ENCODE data around the gene ADARB2. TPM values are rescaled to one million over a fixed set of nuclear protein-coding genes. Genes with fewer than 3 reads are reported as not detected.

ADARB2 gene
- total RNA-seq, 4 donors from 2014 or later, result 8.4 to 23.2 (median 19.6) TPM

GRCh38 chr10:1489801-1490200 lies 247.5 kb downstream of the ADARB2 start:
- Histone ChIP-seq H3K4me1 (no peaks in the 10 kb centered on the region), H3K27me3 (no peaks in the 10 kb centered on the region), H3K27ac (no peak overlapping the region), H3K9me3 (no peaks in the 10 kb centered on the region), H3K36me3 (no peaks in the 10 kb centered on the region), H3K4me3 (no peak overlapping the region)
- DNase-seq (ENCODE audit: low spot score in 2 of 2), result no peak
- WGBS, 2 donors, result 91 to 92% methylated on average over 4 of the region's 4 CpGs
- TF ChIP-seq POLR2A (IDR thresholded peaks at IDR 0.05) (no peak), EP300 (IDR thresholded peaks at IDR 0.05) (no peak), CTCF (IDR thresholded peaks at IDR 0.05) (no peak)

- H3K27ac ChIP-seq, result no peak overlapping the region
- no peaks in the 10 kb centered on the region for H3K36me3 ChIP-seq
- TF ChIP-seq CTCF (IDR thresholded peaks at IDR 0.05) (no peak), POLR2A (IDR thresholded peaks at IDR 0.05) (no peak), EP300 (IDR thresholded peaks at IDR 0.05) (no peak)
- WGBS, 2 donors, result 89 to 93% methylated on average over 20 of the region's 20 CpGs
- no peaks in the 10 kb centered on the region for H3K9me3 ChIP-seq
- no peaks in the 10 kb centered on the region for H3K27me3 ChIP-seq
- no peaks in the 10 kb centered on the region for H3K4me1 ChIP-seq
- DNase-seq (ENCODE audit: low spot score in 2 of 2), result no peak
- H3K4me3 ChIP-seq, result no peak overlapping the region
These were observed 248.3 kb downstream of the ADARB2 start for GRCh38 chr10:1488970-1489548.

- no peak overlapping the region for H3K27ac ChIP-seq
- no peak for DNase-seq (ENCODE audit: low spot score in 2 of 2)
- no peaks in the 10 kb centered on the region for H3K9me3 ChIP-seq
- H3K36me3 ChIP-seq, result no peaks in the 10 kb centered on the region
- H3K4me3 ChIP-seq, result no peak overlapping the region
- no peak for TF ChIP-seq EP300 (IDR thresholded peaks at IDR 0.05)
- no peak for TF ChIP-seq POLR2A (IDR thresholded peaks at IDR 0.05)
- no peak for TF ChIP-seq CTCF (IDR thresholded peaks at IDR 0.05)
- no peaks in the 10 kb centered on the region for H3K27me3 ChIP-seq
- no peaks in the 10 kb centered on the region for H3K4me1 ChIP-seq
- 52 to 62% methylated on average over 14 of the region's 14 CpGs for WGBS, 2 donors
These were observed 250.3 kb downstream of the ADARB2 start for GRCh38 chr10:1486841-1487687.

- DNase-seq (ENCODE audit: low spot score in 2 of 2), result no peak
- Histone ChIP-seq H3K4me1 (no peaks in the 10 kb centered on the region), H3K27ac (no peak overlapping the region), H3K4me3 (no peak overlapping the region), H3K9me3 (no peaks in the 10 kb centered on the region), H3K36me3 (no peaks in the 10 kb centered on the region), H3K27me3 (no peaks in the 10 kb centered on the region)
- TF ChIP-seq POLR2A (IDR thresholded peaks at IDR 0.05) (no peak), CTCF (IDR thresholded peaks at IDR 0.05) (no peak), EP300 (IDR thresholded peaks at IDR 0.05) (no peak)
- WGBS, 2 donors, result 94 to 96% methylated on average over 12 of the region's 12 CpGs
These were observed 252.0 kb downstream of the ADARB2 start for GRCh38 chr10:1485357-1485756.

- 52 to 55% methylated on average over 7 of the region's 7 CpGs for WGBS, 2 donors
- no peaks in the 10 kb centered on the region for H3K4me1 ChIP-seq
- H3K4me3 ChIP-seq, result no peak overlapping the region
- H3K27ac ChIP-seq, result no peak overlapping the region
- DNase-seq (ENCODE audit: low spot score in 2 of 2), result no peak
- H3K27me3 ChIP-seq, result no peaks in the 10 kb centered on the region
- no peak for TF ChIP-seq CTCF (IDR thresholded peaks at IDR 0.05)
- TF ChIP-seq POLR2A (IDR thresholded peaks at IDR 0.05), result no peak
- no peak for TF ChIP-seq EP300 (IDR thresholded peaks at IDR 0.05)
- H3K9me3 ChIP-seq, result no peaks in the 10 kb centered on the region
- no peaks in the 10 kb centered on the region for H3K36me3 ChIP-seq
These were observed 253.5 kb downstream of the ADARB2 start for GRCh38 chr10:1483826-1484225.
